HG02642 (cell line): ENCODE results near the gene WASHC4.
"Not testable (repeated sequence)": the region's sequence is repeated elsewhere in the genome, so short reads cannot be mapped to it uniquely, and the experiment has no call there.

Experiments used
- ATAC-seq: cut with Tn5 transposase; IDR thresholded peaks from one replicate; pipeline ENCODE4 v1.9.1; 2021; ENCODE audit warnings: mild to moderate bottlenecking; ENCODE audit not compliant: unreplicated experiment, poor library complexity

WASHC4 gene

DNA sequence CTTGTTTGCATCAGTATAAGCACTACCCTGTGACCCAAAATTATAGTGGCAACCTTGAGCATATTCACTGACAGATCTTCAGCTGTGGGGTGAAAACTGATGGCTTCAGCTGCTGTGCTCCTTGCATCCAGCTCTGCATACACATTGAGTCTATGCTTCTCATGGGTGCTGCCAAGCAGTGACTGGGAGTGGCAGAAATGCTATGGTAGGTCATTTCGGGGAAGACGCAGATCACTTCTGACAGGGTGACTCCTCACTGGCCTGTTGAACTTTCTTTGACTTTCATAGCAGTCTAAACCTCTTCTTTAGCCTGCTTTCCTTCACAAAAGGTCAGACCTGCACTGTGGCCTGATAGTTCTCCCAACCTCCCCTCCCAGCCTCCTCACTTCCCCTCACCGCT lies 17.7 kb upstream of the WASHC4 start:
- no peak for ATAC-seq

DNA sequence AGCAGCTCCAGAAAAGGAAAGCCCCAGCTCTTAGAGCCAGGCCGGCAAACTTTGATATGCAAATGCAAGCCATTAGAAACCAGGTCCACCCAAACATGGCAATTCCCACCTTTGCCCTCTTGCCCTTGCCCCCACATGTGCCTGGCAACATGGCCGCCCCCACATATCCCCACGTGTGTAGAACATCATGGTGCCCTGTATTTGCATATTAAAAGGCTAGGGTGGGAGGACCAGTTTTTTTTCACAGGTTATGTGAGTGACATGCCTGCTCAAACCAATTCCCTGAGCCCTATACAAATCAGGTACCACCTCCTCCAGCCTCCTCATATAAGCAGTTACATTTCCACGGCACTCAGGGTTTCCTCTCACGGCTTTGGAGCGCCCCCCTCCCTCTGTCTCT lies 17.2 kb upstream of the WASHC4 start:
- ATAC-seq = no peak

DNA sequence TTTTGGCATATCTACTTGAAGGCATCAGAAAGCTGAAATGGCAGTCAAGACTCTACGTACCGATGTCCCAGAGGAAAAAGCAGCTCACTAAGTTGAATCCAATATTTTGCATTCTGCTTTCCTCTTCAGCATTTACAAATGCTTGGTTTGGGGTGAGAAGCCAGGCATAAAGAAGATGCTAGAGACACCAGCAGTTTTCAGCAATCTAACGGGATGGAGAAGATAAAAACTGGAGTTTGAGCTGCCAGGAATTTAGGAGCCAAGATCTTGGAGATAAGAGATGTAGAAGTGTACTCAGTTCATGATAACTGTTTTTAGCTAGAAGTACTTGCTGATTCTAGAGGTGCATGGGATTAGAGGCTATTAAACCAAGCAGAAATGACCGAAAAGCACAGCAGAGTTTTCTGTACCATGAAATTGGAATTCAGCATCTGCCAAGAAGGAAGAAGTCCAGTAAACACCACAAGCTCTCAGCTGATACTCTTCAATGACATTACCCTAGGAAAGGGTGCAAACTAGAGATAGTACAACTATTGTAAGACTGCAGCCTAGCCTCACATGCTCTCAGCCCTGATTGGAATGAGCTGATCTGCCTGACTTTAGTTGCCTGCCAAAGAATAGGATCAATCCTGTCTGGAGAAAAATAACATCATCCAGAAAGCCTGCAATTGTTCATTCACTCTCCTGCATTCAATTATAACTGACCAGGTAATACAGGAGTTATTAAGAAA lies 15.9 kb upstream of the WASHC4 start:
- no peak for ATAC-seq

DNA sequence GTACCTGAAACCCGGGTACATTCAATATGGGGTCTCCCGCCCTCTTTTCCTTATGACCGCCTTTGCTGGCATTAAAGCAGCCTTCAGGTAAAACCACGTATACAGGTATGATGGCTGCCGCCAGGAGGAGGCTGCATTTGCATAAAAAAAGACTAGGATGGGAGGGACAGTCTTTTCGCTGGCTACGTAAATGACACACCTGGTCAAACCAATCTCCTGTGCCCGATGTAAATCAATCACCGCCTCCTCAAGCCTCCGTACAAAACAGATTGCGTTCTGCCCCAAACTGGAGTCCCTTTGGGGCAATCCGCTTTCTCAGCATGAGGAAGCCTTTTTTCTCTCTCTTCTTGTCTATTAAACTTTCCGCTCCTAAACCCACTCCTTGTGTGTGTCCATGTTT lies 15.2 kb upstream of the WASHC4 start:
- ATAC-seq = no peak

DNA sequence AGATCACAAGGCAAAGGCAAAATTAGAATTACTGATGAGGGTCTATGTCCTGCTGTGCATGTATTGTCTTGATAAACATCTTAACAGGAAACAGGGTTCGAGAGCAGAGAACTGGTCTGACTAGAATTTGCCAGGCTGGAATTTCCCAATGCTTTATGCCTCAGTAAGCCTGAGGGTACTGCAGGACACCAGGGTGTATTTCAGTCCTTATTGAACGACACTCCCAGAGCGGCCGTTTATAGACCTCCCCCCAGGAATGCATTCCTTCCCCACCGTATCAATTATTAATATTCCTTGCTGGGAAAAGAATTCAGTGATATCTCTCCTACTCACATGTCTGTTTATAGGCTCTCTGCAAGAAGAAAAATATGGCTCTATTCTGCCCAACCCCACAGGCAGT lies 12.2 kb upstream of the WASHC4 start:
- ATAC-seq = not testable (repeated sequence)

DNA sequence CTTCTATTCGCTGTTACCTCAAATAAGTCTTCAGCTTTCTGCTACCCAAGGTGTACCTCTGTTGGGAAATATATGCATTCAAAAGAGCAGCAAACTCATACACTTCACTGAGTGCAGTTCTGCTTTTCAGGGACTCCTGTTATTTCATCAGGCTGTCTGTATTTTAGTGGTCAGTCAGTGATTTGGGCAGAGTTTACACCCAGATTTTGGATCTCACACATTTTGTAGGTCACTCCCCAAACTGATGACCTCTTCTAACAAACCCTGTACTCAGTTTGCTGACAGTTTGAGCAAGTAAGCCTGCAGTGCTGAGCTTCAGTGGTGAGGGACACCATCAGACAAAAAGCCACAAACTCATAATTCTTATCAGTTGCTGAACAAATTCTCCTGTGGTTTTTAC lies 8.2 kb upstream of the WASHC4 start:
- no peak for ATAC-seq

DNA sequence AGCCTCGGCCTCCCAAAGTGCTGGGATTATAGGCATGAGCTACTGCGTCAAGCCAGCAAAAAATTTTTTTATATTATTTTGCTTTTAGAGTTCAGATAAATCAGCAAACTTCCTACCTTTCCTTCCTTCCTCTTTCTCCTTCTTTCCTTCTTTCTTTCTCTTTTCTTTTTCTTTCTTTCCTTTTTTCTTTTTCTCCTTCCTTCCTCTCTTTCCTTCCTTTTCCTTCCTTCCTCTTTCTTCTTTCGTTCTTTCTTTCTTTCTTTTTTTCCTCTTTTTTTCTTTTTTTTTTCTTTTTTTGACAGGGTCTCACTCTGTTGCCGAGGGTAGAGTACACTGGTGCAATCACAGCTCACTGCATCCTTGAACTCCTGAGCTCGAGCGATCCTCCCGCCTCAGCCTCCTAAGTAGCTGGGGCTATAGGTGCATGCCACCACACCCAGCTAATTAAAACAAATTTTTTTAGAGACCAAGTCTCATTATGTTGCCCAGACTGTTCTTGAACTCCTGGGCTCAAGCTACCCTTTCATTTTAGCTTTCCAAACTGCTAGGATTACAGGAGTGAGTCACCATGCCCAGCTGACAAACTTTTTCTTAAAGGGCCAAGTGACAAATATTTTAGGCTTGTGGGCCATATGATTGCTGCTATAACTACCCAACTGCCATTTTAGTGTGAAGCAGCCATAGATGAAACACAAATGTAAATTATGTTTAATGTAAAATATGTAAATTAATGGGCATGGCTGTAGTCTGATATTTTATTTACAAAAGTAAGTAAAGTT lies 7.1 kb upstream of the WASHC4 start:
- no peak for ATAC-seq

DNA sequence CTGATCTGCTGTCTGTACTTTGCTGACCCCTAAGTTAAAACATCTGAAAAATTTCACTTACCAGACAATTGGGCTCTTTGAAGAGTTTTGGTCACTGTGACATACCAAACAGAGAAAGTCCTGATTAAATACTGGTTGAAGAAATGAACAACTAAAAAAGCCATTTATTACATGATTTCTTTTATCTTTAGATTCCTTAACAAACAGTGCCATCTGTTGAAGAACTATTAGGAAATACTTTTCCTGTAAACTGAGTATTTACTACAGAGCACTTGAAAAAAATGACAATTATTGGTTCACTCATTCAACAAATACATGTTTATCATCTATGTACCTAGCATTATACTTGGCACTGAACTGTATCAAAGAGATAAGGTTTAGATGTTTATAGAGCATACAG lies 6.5 kb upstream of the WASHC4 start:
- no peak for ATAC-seq

DNA sequence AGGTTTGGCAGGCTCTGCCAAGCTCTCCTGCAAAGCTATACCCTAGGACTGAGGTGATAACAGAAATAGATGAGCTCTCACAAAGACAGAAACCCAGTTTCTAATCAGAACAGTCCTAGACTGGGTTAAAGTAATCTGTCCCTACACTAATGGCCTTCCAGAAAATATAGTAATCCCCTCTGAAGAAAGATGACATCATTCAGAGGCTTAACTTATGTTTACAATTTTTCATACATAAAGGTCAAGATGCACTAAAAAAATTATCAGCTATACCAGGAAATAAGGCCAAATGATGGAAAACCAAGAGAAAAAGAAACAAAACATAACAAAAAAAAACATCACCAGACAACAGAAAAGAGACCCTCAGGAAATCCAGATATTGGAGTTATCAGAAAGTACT lies 4.9 kb upstream of the WASHC4 start:
- no peak for ATAC-seq

DNA sequence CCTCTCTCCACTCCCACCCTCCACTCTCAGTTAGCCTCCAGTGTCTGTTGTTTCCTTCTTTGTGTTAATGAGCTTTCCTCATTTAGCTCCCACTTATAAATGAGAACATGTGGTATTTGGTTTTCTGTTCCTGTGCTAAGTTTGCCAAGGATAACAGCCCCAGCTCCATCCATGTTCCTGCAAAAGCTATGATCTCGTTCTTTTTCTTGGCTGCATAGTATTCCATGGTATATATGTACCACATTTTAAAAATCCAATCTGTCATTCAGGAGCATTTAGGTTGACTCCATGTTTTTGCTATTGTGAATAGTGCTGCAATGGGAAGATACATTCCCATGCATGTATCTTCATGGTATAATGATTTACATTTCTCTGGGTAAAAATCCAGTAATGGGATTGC lies 2.8 kb upstream of the WASHC4 start:
- no peak for ATAC-seq

DNA sequence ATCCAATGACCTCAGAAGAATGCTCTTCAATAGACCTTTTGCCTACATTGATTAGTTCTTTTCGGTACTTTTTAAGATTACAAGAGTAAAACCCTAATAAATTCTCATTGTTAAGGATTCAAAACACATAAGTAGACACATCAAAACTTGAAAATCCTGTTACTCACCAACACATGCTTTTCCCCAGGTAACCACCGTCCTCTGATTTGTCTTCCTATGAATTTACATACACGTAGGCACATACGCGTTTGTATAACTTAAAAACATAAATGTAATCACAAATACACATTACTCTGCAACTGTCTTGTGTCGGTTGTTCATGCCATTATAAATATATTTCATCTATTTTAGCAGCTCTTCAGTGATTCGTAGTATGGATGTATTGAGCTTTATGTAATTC lies 910 bp upstream of the WASHC4 start:
- no peak for ATAC-seq

DNA sequence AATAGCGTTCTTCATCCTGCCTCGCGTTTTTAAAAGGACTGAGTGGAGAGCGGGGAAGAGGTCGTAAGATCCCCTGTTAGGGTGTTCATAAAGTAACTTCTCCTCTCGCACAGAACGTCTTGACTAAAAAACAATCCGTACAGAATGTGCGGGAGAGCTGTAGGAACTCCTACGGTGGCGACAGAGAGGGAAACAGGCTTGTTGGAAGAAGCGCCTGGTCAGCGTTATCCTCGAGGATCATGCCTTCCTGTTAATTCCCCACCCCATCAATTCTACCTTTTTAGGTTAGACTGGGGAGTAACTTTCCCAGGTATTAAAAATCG lies 399 bp upstream of the WASHC4 start:
- ATAC-seq = peak; percentile 11

DNA sequence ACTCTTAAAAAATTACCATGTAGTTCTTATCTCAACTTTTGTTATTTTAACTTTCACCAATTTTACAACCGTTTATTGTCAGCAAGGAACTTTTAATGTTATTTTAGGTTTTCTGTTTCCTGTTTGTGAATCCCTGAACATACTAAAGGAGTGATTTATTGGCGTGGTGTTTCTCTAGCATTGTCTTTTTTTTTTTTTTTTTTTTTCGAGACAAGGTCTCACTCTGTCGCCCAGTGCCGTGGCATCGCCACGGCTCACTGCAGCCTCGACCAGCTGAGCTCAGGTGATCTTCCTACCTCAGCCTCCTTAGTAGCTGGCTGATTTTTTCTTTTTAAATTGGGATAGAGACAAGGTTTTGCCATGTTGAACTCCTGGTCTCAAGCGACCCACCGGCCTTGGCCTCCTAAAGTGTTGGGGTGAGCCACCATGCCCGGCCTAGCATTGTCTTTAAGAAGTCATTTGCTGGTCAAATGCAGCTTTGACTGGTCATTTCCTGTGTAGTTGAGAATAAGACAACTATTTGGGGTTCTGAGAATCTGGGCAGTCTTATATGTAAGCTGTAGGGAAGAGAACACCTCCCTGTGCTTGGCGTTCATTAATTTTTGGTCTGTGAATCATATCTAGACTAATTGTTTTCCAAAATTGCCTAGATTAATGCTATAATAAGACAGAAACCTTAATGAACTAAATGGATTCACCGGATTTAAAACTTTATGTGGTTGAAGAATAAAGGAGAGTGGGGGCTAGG lies 2.1 kb downstream of the WASHC4 start:
- ATAC-seq = peak; percentile 25

DNA sequence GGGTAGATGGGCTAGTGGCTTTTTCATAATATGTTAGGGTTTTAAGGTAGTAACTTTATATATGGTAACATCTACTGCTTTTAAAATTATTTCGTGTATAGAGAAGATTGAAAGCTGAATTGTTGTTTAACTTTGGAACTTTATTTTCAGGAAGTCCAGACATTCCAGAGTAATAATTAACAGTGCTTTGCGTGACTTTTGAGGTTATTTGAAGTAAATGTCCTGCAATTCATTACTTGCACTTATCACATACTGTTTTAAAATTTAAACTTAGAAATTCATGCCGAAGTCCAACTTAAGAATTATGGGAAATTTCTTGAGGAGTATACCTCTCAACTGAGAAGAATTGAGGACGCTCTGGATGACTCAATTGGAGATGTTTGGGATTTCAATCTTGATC lies 3.3 kb downstream of the WASHC4 start:
- no peak for ATAC-seq

DNA sequence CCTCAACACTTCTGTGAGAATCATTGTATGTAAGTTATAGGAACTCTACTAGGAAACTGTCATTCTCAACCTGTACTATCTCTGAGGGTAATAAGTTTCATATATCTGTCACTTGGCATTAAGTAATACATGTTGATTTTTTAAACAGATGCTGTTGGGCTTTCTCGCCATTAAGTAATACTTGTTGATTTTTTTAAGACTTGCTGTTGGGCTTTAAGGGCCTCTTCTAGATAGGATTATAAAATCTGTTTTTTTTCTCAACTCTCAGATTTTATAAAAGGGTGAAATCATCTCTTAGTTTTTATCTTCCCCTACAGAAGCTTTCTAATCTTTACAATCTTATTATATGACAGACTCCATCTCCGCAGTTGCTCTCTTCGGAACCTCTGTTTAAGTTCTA lies 5.6 kb downstream of the WASHC4 start:
- no peak for ATAC-seq

DNA sequence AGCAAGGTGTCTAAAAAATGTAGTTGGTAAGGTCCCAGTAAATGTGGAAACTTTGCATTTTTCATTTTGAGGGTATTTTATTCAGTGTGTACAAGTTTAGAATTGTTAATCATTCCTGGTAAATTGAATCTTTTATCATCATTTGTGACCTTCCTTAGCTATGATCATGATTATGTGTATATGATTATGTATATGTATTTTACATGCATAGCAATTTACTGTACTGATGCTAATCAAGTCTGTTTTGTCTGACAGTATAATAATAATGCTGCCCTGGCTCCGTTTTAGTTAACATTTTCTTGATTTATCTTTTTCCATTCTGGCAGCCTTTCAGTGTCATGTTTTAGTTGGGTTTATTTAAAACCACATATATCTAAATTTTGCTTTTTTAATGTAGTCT lies 9.4 kb downstream of the WASHC4 start:
- no peak for ATAC-seq

DNA sequence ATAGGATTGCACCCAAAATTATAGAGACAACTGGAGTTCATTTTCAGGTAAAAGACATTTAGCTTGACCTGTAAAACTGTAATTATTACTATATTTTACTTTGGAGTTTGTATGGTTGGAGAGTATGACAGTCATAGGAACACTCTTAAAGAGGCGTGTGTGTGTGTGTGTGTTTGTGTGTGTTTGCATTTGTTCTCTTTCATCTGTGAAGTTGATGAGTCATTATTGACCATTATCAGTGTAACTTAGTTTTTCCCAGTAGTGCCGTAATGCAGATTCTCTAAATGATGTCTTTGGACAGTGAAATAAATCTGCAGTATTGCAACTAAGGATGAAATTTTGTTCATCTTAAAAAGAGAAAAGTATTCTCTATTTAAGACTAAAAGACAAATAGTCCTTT lies 13.0 kb downstream of the WASHC4 start:
- no peak for ATAC-seq

DNA sequence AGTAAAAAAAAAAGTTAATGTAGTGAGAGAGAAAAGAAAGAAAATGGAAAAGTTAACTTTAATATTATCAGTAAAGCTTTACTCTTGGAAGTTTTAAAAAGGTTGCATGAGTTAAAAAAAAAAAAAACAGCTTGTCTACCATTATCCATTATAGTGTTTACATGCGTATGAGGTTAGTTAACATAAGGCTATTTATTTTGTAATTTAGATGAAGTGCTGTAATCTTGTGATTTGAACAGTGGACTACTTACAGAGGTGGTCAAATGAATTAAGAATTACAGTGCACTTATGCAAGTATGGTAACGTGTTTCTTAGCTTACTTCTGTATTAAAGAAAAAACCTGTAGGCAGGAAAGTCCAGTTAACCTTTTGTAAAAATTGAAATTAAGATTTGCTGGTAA lies 30.7 kb downstream of the WASHC4 start:
- ATAC-seq = no peak

DNA sequence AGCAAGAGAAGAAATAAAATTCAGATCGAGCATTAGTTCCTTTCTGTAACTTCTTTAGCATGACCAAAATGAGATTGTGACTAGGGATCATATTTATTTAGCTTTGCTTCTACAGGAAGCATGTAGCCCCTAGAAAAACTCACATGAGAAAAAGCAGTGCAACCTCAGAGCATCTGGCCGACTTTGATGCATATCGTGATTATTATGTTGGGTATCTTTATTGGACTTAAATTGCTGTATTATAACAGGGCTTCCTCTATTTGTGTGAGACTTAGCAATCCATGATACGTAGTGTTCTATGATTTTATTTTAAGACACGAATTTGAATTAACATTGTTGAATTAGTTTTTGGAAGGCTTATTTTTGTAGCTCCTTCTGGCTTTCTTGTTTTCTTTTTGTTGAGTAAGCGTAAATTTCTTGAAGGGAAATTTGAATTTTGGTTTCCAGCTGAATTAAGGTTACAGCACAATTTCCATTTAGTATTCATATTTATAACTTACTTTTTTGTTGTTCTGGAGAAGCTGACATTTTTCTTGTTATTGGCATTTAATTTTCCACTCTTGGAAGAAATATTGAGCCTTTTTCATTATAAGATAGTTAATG lies 33.9 kb downstream of the WASHC4 start:
- no peak for ATAC-seq

DNA sequence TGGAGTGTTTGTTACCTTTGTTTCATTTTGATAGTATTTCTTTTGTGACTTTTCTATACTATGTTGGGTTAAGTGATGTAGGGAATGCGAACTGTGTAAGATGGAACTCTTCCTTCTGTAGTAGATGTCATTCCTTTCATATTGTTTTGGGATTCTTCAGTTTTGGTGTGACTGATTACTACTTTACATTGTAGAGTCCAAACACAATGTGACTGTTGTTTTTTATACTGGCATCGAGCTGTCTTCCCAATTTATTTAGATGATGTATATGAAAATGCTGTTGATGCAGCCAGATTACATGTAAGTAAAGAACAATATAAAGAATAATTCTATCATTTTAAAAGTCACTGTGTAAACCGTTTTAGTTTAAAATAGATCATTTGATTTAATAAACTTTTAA lies 34.7 kb downstream of the WASHC4 start:
- no peak for ATAC-seq

DNA sequence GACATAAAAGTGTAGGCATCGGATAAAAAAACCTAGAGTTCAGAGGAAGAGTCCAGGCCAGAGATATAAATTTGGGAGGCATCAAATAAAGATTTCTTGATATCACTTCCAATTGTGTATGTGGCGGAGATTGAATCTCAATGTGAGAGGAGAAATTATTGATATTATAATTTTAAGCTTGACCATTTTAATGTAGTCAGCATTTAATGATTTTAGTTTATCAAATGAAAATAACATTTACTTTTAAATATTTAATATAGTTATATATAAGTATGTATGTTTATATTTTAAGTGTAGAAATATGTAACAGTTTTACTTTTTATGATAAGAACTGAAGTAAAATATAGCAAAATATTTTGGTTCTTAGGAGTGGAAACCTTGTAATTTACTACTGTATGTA lies 48.7 kb downstream of the WASHC4 start:
- ATAC-seq = no peak
